Endometrial microvascular endothelial cells (primary cell): ENCODE results near the gene TEPSIN. TPM values are rescaled to one million over a fixed set of nuclear protein-coding genes. Genes with fewer than 3 reads are reported as not detected.

Experiments
- in situ Hi-C: cut with HindIII; loops from 2 replicates; pipeline ENCODE4 v1.10.0; 2017; ENCODE audit warnings: low sequenced_read_pairs, low pct_unique_long_range_greater_than_20kb; ENCODE audit errors: inconsistent ontology term
- total RNA-seq: library from RNA; depleted of rRNA; stranded (reverse); fragments of >200 nt; gene quantifications from one replicate; pipeline ENCODE4 v1.2.3, GENCODE V29; 2015; ENCODE audit errors: inconsistent ontology term

Gene TEPSIN
- total RNA-seq, 1 donor from 2014 or later = 29.6 TPM

DNA sequence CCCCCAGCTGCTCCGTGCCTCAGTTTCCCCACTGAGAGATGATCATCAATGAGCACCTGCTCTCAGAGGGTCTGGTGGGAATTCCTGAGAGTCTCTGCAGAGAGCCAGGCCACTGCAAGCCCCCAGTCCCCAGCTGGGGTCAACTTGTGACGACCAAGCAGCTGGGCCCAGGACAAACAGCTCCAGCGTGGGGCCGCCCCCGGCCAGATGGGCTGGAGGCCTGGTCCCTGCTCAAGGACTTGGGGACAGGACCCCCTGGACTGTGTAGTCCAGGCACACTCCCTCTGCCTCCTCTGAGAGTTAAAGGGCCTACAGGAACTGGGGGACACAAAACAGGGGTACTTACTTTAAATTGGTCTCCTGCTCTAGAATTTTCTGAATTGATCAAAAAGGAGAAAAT lies 56.3 kb downstream of the TEPSIN start:
- in situ Hi-C loops = no loop called here

DNA sequence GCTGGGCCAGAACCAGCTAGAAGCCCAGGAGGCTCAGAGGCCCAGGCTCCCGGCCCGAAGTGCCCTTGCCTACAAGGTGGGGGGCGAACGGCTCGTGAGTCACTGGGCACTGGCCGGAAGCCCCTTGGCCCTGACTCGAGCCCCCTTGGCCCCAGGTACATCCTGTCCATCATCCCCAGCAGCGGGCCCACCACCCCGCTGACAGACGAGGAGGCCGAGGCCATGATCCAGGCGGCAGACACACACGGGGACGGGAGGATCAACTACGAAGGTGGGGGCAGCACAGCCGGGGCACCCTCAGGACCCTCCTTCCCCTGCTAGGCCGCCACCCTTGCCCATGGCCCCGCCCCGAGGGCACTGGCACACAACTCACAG lies 57.1 kb downstream of the TEPSIN start:
- in situ Hi-C loops = no loop called here

DNA sequence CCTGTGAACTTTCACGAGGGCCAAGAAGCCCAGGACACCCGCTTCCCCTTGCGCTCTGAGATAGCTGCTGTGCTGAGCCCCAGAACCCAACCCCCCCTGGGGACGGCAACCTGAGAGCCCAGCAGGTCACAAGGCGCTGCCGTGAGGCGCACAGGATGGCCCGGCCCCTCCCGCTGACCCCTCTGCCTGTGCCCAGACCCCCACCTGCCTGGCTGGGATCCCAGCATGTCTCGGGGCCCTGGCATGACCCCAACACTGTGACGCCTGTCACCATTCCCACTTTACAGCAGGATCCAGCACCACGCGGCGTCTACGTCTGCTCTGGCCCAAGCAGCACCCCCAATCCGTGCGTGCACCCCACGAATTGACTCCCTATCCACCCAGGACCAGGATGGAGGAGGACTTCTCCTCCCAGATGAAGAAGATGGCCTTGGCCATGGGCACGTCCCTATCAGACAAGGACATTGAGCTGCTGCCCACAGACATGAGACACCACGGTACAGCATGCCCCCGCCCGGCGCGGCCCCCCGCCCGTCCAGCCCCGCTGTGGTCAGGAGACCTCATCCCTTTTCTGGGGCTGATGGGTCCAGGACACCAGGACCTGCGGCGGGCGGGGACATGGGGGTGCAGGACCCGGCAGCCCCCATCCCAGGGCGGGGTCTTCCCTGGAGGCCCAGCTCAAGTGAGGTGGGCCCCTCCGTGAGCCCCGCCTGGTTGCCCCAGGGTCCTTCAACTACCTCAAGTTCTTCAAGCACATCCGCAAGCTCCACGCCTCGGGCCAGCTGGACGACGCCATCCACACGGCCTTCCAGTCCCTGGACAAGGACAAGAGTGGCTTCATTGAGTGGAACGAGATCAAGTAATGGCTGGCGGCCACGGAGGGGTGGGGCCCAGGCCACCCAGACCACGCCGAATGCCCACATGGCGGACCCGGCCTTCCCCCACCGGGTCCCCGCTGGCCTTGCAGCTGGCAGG lies 57.7 kb downstream of the TEPSIN start:
- in situ Hi-C loops = no loop called here

DNA sequence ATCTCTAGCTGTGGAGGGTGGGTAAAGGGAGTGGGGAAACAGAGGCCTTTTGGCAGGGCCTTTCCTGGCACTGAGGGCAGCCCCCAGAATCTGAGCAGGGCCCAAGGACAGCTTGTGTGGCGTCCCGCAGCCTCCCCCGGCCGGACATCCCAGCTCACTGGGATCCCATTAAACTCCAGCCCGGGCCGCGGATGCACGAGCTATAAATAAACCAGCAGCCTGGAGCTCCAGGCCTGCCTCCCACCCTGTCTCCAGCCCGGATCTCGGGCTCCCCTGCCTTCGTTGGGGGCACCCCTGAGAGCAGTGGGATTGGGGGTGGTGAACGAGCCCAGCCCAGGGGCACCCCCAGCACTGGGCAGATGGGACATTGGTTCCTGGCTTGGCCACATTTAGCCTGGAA lies 59.0 kb downstream of the TEPSIN start:
- in situ Hi-C loops = no loop called here

DNA sequence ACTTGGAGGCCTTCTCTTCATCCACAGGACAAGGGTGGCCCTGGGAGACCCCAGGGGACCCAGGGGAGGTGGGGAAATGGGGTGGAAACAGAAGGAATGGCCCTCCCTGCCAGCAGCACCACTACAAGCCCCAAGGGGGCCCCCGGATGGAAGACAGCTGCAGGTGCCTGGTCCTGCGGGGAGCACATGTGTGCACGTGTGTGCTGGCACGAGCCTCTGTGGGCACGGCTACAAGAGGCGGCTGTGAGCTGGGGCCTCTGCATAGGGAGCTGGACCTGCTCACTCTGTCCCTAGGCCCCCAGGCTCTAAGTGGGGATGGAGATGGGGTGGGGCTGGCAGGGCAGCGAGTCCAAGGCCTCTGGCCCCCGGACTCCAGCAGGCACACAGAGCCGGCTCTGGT lies 59.6 kb downstream of the TEPSIN start:
- in situ Hi-C loops = no loop called here

Other genes starting within 250 kb of the TEPSIN start
- 48.1 TPM for gene CHMP6, start 247.2 kb downstream of the TEPSIN start, total RNA-seq
- 35.4 TPM for gene BAIAP2, start 203.9 kb downstream of the TEPSIN start, total RNA-seq
- gene PVALEF, start 73.5 kb downstream of the TEPSIN start, total RNA-seq = not detected
- gene AATK, start 72.8 kb downstream of the TEPSIN start, total RNA-seq = 3.3 TPM
- gene CEP131, start 16.1 kb downstream of the TEPSIN start, total RNA-seq = 25.4 TPM
- 51.4 TPM for gene NDUFAF8, start 263 bp upstream of the TEPSIN start, total RNA-seq
- 103 TPM for gene SLC38A10, start 56.3 kb upstream of the TEPSIN start, total RNA-seq
- 10.0 TPM for gene BAHCC1, start 156.4 kb upstream of the TEPSIN start, total RNA-seq